ENCODE data around the gene SSBP3.
"Not testable (repeated sequence)": the region's sequence is repeated elsewhere in the genome, so short reads cannot be mapped to it uniquely, and the experiment has no call there.

Gene SSBP3

DNA sequence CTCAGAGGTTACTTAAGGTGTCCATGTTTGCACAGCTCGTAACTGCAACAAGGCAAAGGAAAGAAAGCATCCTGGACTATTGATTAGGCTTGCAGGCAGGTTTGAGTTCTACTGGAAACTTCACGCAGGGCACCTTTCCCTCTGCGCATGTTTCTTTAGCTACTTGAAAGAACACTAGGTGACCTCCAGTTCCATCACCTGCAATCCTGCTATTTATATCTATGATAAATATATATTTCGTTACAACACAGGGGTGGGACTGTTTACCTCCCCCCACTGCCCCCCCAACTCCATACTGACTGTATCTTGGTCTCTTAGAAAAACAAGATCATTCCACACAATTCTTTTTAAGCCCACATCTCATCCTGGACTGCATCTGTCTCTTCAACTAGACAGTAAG is 12.1 kb downstream of the SSBP3 start:
- DNase-seq (ENCODE audit: low read depth in 2 of 2, low spot score in 1 of 2), result no peak

DNA sequence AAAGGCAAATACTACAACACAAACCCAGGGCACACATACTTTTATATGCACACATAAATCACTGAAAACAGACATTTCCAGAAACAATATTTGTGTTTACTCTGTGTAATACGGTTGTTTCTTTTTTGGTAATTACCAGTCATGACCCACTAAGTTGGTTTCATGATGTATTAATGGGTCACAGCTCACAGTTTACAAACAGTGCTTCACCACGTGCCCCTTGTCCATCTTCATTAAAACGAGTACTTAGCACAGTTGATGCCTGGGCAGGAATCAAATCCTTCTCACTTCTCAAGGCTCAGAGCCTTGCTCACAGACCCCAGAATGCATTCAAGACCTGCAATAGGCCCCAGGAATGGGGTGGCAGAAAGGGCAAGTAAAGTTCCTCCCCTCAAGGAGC is 13.8 kb downstream of the SSBP3 start:
- DNase-seq (ENCODE audit: low read depth in 2 of 2, low spot score in 1 of 2), result no peak

- DNase-seq (ENCODE audit: low read depth in 2 of 2, low spot score in 1 of 2), result no peak
These were observed 14.6 kb downstream of the SSBP3 start for GRCh38 chr1:54391450-54392209.

DNA sequence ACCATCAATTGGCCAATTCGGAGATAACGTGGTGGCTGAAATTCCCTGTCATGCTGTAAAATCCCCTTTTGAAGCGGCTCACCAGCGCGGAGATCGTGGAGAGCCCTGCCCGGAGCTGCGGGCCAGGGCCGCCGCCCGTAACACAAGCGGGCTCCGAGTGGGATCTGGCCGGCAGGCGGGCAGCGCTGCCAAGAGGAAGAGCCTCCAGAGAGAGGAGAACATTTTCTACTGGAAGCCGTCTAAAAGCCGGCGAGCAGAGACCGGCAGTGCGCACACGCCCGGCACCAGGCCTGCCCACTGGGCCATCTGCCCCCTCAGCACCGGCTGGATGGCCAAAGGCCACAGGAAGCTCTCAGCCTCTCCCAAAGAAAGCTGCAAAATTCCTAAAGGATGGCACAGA is 15.5 kb downstream of the SSBP3 start:
- DNase-seq (ENCODE audit: low read depth in 2 of 2, low spot score in 1 of 2), result no peak

GRCh38 chr1:54389608-54390007 is 16.6 kb downstream of the SSBP3 start:
- not testable (repeated sequence) for DNase-seq (ENCODE audit: low read depth in 2 of 2, low spot score in 1 of 2)

DNA sequence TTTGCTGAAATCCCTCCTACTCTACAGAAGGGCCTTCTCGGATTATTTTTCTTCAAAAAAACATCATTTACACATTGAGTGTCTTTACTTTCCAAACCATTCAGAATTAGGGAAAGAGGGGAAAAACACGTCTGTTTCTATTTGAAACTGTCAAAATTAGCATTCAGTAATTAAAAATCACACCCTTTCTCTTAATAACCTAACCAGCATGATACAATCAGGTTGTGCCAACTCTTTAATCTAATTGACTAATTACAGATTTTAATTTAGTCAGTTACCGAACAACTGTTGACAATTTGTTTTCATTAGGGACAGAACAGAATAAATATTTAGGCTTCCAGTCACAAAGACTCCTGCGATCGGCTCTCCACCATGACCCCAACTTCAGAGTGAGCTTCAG is 18.8 kb downstream of the SSBP3 start:
- no peak for DNase-seq (ENCODE audit: low read depth in 2 of 2, low spot score in 1 of 2)

- no peak for DNase-seq (ENCODE audit: low read depth in 2 of 2, low spot score in 1 of 2)
These were observed 20.5 kb downstream of the SSBP3 start for GRCh38 chr1:54385727-54386022.

DNA sequence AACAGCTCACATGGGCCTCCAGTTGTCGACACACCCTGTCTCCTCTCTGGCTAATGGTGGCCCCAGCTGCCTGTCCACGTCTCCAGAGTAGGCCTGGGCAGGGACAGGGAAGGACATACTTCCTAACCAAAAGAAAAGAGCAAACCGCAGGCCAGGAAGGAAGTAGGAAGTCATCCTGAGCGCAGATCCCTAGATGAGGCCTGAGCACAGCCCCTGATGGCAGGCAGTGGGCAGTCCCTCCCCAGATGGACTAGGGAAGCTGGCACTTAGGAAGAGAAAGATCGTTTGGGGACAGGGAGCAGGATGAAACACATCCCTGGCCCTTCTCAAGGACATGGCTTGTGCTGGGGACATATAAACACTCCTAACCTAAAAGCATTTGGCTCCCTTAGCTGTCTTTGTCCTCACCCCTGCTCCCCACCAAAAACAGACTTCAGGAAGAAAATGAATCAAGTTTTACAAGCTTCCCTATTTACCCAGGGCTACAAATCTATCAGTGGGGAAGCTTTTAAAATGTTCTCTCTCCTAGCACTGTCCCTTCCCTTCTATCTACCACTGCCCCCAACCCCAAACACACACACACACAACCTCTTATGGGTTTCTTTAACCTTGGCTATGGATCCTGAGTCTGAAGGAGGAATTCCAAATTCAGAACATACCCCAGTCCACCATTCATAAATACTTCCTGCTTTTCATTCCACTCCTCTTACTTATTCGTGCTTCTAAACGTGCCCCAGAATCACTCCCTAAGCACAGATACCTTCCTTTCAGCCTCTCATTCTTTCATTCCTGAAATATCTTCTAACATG is 21.1 kb downstream of the SSBP3 start:
- no peak for DNase-seq (ENCODE audit: low read depth in 2 of 2, low spot score in 1 of 2)

DNA sequence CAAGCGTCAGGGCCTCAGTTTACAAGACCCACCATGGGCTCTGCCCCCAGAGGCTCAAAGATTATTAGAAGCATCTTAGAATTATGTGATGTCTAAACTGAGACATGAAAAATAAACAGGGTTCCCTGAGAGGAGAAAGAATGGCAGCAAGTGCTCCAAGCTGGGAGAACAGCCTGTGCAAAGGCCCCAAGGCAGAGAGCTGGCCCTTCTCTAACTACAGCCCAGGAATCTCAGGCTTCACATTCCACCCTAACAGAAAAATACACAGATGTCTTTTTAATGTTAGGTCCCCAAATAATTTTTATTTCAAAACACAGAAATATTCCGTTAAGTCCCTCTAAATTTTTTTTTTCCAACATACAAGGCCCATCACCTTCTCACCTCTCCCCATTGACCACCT is 21.7 kb downstream of the SSBP3 start:
- DNase-seq (ENCODE audit: low read depth in 2 of 2, low spot score in 1 of 2), result no peak

DNA sequence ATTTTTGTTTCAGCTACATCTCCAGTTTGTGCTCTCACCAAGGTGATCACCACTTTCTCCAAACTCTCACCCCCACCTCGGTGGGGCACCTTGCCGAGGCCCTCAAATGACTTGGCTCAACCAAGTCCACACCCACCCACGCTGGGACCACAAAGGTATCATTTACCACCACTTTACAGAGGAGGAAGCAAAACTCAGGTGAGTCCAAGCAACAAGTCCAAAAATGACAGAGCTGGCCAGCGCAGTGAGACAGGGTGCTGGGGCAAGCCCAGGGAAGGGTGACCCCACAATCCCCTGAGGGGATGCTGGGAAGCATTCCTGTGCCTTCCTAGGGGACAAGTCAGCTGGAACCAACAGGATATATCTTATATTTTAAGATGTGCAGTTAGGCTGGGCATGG is 24.7 kb downstream of the SSBP3 start:
- DNase-seq (ENCODE audit: low read depth in 2 of 2, low spot score in 1 of 2), result no peak

DNA sequence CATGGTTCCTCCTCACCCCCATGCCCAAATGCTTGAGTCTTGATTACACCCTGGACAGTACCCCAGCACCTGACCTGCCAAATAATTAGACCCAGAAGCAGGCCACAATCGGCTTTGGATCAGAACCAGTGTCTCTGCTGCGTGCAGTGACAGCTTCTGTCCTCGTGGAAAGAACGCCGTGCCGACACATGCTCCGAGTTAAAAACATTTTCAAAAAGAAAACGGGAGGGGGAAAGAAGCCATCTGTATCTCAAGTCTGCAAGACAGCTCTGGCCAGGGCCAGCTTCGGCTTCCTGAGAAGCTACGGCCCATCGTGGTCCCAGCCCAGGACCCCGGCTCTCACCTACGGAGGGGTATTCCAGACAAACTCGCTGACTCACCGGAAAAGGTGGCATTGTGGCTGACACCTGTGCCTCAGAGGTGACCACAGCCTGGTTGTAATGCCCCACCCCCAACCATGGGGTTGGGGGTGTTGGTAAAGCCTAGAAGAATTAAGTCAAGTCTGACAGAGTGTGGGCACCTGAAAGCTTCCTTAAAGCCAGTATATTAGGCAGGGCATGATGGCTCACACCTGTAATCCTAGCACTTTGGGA is 25.8 kb downstream of the SSBP3 start:
- peak in 1 of 2 donors; percentile 29 for DNase-seq (ENCODE audit: low read depth in 2 of 2, low spot score in 1 of 2)

DNA sequence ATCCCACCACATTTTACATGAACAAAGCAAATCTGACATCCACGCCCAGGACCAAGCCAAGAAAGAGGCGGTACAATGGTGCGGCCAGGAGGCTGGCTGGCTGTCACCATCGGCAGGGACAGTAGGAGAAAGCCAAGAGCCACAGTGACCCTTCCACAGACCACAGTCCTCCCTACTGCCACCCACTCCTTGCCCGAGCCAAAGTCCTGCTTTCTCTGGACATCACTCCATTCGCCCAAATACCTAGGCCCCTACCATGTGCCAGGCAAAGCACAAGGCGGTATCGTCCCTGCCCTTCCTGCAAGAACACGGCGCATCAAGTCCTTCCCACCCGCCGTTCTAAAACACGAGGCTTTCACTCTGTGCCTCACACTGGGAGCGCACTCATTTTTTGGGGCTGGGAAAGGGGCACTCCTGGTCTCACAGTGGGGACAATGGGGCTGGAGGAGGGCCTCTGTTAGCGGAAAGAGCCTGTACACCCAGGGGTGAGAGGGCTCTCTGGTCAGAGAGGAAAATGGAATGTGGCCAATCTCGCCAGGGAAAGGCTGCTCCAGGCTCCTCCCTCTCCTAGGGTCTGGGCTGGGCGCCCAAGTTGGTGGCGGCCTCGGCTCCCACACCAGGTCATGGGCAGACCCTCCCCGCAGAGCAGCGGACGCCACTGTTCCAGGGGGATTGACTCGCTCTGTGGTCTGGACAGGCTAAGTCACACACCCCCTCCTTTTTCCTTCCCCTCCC is 26.5 kb downstream of the SSBP3 start:
- no peak for DNase-seq (ENCODE audit: low read depth in 2 of 2, low spot score in 1 of 2)

GRCh38 chr1:54378874-54379554 is 27.2 kb downstream of the SSBP3 start:
- DNase-seq (ENCODE audit: low read depth in 2 of 2, low spot score in 1 of 2), result no peak

GRCh38 chr1:54378157-54378873 is 27.9 kb downstream of the SSBP3 start:
- no peak for DNase-seq (ENCODE audit: low read depth in 2 of 2, low spot score in 1 of 2)

GRCh38 chr1:54377040-54377691 is 29.0 kb downstream of the SSBP3 start:
- DNase-seq (ENCODE audit: low read depth in 2 of 2, low spot score in 1 of 2), result no peak

DNA sequence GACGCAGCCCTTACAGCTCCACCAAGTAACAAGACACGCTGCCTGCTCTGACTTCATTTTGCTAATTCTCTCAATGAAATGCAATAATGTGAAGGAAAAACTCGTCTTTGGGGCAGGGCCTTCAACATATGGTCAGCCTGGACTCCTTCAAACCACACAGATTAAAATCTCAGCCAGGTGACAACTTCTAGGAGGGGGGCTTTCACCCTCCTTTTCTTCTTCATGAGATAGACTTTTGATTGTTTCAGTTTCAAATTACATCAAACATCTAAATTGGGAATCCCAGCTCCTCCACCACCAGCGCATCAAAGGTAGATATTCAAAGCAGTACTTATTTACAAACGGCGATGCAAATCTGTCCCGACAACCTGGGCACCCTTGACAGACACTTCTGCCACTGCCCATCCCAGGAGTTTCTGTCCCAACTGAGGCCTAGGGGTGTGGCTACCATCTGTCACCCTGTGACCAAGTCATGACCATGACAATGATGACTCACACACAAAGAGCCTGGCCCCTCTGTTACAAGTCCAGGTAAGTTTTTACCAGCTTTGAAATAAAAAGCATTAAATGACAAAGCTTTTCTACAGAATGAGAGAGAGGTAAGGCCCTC is 29.7 kb downstream of the SSBP3 start:
- no peak for DNase-seq (ENCODE audit: low read depth in 2 of 2, low spot score in 1 of 2)

DNA sequence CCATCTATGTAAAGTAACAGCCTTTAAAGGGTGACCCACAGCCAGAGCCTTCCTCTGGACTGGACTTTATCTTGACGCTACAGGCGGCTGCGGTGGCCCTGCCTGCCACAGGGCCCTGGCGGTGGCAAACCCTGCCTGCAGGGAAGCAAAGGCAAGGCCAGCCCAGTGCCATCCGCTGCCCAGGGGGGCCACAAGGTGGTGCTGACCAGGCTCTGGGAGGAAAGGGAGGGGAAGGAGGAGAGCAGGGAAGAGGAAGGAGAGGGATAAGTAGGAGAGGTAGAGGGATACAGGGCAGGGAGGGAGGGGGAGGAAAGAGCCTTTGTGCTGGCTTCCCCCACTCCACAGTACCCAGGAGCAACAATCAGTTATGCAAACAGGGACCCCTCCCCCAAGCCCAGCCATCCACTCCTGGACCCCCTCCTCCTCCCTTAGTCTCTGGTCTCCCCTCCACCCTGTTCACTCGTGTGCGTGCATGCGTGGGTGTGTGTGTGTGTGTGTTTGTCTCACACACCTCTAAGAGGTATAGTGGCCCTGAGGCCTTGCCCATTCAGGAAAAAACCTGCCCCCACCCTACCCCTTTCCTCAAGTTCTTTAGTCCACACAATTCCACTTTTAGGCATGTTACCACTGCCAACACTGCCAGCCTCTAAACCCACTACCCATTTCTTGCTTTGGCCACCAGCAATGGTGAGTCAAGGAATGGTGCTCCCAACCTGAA is 30.3 kb downstream of the SSBP3 start:
- no peak for DNase-seq (ENCODE audit: low read depth in 2 of 2, low spot score in 1 of 2)

DNA sequence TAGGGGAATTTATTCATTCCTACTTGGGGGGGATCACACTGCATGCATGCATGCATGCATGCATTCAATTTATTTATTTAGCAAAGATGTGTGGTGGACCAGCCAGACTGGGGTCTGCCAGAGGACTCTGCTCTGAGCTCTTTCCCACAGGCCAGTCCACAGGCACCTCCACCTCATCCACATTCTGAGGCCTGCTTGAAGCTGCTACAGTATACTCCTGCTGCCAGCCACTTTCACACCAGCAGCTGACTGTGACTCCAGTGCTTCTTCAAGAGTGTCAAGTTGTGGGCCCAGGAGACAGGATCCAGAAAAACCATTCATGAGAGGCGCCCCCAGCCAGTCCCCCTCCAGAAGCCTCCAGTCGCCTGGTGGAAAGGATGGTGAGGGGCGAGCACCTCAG is 30.9 kb downstream of the SSBP3 start:
- no peak for DNase-seq (ENCODE audit: low read depth in 2 of 2, low spot score in 1 of 2)

GRCh38 chr1:54374766-54375165 is 31.4 kb downstream of the SSBP3 start:
- DNase-seq (ENCODE audit: low read depth in 2 of 2, low spot score in 1 of 2), result no peak

Measured in stimulated activated CD8-positive, alpha-beta memory T cell treated with anti-CD3 and anti-CD28 coated beads, Interleukin-4, amount 100 ng/mL, for 4 hours (primary cell).